H1 (cell line): ENCODE measurements around the gene ACYP2. TPM values are rescaled to one million over a fixed set of nuclear protein-coding genes. Genes with fewer than 3 reads are reported as not detected.

Experiments
- BCL11A ChIP-seq, 2 experiments: IDR thresholded peaks; one replicate each; pipeline ENCODE4 v1.6.1; 2011; ENCODE audit warnings: low read depth in 2 of 2, low read length in 2 of 2, mild to moderate bottlenecking in 2 of 2
- polyA plus RNA-seq, 7 experiments: library from polyadenylated mRNA; depleted of rRNA in 3 of 7; stranded (reverse) in 5 of 7; unstranded in 2 of 7; fragments of >200 nt in 5 of 7; fragments of 200-250 nt in 2 of 7; gene quantifications; 1 replicate in 5 of 7; 2 replicates in 1 of 7; 4 replicates in 1 of 7; pipeline versions ENCODE4 v1.2.1 to v1.2.3, GENCODE V29; 2011 to 2013; ENCODE audit warnings: missing spikeins in 2 of 7, mixed read lengths in 2 of 7
- total RNA-seq: library from RNA; stranded (reverse); fragmentation: NEBNext Ultra II Directional; extraction: Animal tissue kit (Norgen Biotek cat#: 25700); gene quantifications from 2 replicates; pipeline ENCODE4 v1.2.1, GENCODE V29; 2021
- TF ChIP-seq, protein P1 (sequence below): fragments of 300-600 bp; sonication (generic); IDR thresholded peaks from 2 replicates; pipeline ENCODE4 v1.7.1; 2012; ENCODE audit warnings: low read length, moderate library complexity, mild to moderate bottlenecking, inconsistent platforms; ENCODE audit not compliant: insufficient replicate concordance

ACYP2 gene
- total and polyA plus RNA-seq, 2 of the 8 experiments (the other 6 are each of a cell fraction or from before 2014, with no cell fraction given), result 3.4 to 4.4 TPM

DNA sequence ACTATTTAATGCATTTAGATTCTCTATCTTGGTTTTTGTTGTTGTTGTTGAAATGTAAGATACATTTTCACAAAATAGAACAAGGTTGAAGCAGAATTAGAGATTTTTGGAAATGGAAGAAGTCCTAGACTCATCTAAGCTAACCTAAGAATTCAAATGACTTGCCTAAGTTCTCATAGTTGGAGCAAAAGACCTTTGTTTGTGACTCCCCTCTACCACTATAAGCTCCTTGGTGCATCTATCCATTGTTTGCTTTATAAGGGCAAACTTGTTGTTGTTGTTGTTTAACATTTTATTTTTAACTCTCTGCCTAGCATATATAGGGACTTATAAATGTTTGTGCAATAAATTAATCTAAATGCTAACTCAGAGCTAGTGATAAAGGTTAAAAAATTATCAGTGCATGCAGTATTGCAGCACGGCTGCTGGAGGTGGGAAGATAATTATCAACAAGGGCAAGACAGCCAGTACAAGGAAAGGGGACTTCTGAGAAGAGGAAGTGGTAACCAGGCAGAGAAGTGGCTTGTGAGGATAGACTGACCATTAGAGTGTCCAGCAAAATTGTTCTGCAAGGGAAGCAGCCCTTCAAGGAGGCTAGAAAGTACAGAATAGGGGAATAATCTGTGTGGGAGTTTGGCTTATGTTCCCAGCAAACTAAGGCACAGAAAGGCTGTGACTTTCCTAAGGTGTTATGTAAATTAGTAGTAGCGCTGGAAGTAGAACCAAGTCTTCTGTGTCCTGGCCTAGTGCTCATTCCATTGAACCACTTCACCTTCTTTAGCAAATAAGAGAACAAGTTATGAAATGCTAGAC lies 38.1 kb upstream of the ACYP2 start (continued):
- TF ChIP-seq, protein P1, sequence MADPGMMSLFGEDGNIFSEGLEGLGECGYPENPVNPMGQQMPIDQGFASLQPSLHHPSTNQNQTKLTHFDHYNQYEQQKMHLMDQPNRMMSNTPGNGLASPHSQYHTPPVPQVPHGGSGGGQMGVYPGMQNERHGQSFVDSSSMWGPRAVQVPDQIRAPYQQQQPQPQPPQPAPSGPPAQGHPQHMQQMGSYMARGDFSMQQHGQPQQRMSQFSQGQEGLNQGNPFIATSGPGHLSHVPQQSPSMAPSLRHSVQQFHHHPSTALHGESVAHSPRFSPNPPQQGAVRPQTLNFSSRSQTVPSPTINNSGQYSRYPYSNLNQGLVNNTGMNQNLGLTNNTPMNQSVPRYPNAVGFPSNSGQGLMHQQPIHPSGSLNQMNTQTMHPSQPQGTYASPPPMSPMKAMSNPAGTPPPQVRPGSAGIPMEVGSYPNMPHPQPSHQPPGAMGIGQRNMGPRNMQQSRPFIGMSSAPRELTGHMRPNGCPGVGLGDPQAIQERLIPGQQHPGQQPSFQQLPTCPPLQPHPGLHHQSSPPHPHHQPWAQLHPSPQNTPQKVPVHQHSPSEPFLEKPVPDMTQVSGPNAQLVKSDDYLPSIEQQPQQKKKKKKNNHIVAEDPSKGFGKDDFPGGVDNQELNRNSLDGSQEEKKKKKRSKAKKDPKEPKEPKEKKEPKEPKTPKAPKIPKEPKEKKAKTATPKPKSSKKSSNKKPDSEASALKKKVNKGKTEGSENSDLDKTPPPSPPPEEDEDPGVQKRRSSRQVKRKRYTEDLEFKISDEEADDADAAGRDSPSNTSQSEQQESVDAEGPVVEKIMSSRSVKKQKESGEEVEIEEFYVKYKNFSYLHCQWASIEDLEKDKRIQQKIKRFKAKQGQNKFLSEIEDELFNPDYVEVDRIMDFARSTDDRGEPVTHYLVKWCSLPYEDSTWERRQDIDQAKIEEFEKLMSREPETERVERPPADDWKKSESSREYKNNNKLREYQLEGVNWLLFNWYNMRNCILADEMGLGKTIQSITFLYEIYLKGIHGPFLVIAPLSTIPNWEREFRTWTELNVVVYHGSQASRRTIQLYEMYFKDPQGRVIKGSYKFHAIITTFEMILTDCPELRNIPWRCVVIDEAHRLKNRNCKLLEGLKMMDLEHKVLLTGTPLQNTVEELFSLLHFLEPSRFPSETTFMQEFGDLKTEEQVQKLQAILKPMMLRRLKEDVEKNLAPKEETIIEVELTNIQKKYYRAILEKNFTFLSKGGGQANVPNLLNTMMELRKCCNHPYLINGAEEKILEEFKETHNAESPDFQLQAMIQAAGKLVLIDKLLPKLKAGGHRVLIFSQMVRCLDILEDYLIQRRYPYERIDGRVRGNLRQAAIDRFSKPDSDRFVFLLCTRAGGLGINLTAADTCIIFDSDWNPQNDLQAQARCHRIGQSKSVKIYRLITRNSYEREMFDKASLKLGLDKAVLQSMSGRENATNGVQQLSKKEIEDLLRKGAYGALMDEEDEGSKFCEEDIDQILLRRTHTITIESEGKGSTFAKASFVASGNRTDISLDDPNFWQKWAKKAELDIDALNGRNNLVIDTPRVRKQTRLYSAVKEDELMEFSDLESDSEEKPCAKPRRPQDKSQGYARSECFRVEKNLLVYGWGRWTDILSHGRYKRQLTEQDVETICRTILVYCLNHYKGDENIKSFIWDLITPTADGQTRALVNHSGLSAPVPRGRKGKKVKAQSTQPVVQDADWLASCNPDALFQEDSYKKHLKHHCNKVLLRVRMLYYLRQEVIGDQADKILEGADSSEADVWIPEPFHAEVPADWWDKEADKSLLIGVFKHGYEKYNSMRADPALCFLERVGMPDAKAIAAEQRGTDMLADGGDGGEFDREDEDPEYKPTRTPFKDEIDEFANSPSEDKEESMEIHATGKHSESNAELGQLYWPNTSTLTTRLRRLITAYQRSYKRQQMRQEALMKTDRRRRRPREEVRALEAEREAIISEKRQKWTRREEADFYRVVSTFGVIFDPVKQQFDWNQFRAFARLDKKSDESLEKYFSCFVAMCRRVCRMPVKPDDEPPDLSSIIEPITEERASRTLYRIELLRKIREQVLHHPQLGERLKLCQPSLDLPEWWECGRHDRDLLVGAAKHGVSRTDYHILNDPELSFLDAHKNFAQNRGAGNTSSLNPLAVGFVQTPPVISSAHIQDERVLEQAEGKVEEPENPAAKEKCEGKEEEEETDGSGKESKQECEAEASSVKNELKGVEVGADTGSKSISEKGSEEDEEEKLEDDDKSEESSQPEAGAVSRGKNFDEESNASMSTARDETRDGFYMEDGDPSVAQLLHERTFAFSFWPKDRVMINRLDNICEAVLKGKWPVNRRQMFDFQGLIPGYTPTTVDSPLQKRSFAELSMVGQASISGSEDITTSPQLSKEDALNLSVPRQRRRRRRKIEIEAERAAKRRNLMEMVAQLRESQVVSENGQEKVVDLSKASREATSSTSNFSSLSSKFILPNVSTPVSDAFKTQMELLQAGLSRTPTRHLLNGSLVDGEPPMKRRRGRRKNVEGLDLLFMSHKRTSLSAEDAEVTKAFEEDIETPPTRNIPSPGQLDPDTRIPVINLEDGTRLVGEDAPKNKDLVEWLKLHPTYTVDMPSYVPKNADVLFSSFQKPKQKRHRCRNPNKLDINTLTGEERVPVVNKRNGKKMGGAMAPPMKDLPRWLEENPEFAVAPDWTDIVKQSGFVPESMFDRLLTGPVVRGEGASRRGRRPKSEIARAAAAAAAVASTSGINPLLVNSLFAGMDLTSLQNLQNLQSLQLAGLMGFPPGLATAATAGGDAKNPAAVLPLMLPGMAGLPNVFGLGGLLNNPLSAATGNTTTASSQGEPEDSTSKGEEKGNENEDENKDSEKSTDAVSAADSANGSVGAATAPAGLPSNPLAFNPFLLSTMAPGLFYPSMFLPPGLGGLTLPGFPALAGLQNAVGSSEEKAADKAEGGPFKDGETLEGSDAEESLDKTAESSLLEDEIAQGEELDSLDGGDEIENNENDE, result no peak
- no peak for TF ChIP-seq BCL11A (IDR thresholded peaks at IDR 0.05; ENCODE audit: low read depth in 2 of 2, low read length in 2 of 2)
- TF ChIP-seq, all 59 proteins: peak for 0
